Aorta (tissue), 5 donors: ENCODE data around the gene BCL2L13. TPM values are rescaled to one million over a fixed set of nuclear protein-coding genes. Genes with fewer than 3 reads are reported as not detected.

Source experiments
- ATAC-seq: fragments of 200-7000 bp; cut with Tn5 transposase; one replicate; pipeline ENCODE4 v1.9.1; 2022; ENCODE audit warnings: moderate library complexity; ENCODE audit not compliant: low FRiP score
- DNase-seq, 2 donors: peaks; one replicate each; pipeline ENCODE4 v3.0.0-alpha.2; 2020
- H3K27ac ChIP-seq, 2 donors: one replicate each; pipeline ENCODE4 v1.5.1; 2013; ENCODE audit warnings: low read length in 2 of 2, mild to moderate bottlenecking in 2 of 2, moderate library complexity in 2 of 2, control low read depth in 1 of 2, inconsistent platforms in 1 of 2, low read depth in 1 of 2
- H3K27me3 ChIP-seq, 2 donors: one replicate each; pipeline ENCODE4 v1.6.1; 2013; ENCODE audit warnings: control low read depth in 1 of 2, low read length in 1 of 2, mild to moderate bottlenecking in 1 of 2, moderate library complexity in 1 of 2; ENCODE audit not compliant: insufficient read depth in 2 of 2, control insufficient read depth in 1 of 2
- H3K36me3 ChIP-seq, 2 donors: one replicate each; pipeline ENCODE4 v1.6.1; 2013; ENCODE audit warnings: control low read depth in 1 of 2, low read length in 1 of 2, mild to moderate bottlenecking in 1 of 2; ENCODE audit not compliant: insufficient read depth in 2 of 2, control insufficient read depth in 1 of 2
- H3K4me1 ChIP-seq, 2 donors: one replicate each; pipeline ENCODE4 v1.6.1; 2013; ENCODE audit warnings: low read length in 2 of 2, control low read depth in 1 of 2, mild to moderate bottlenecking in 1 of 2, moderate library complexity in 1 of 2; ENCODE audit not compliant: insufficient read depth in 2 of 2, control insufficient read depth in 1 of 2
- H3K4me3 ChIP-seq, 2 donors: one replicate each; pipeline ENCODE4 v1.5.1; 2013; ENCODE audit warnings: low read length in 2 of 2, control low read depth in 1 of 2, mild to moderate bottlenecking in 1 of 2
- H3K9me3 ChIP-seq: one replicate; pipeline ENCODE4 v1.6.1; 2013; ENCODE audit warnings: mild to moderate bottlenecking, low read length; ENCODE audit not compliant: control insufficient read depth
- WGBS, 2 donors: extraction: QIAGEN DNeasy Blood & Tissue Kit; methylation state at CpG; one replicate each; pipeline ENCODE4 v1.1.7; 2013; 5-methylcytosine and 5-hydroxymethylcytosine counted together
- intact Hi-C, 2 donors: fragments of 100-400 bp; cut with DNase I; formaldehyde crosslinking; loops; one replicate each; pipeline versions ENCODE4 v1.14.2 to v1.15.0; 2022
- microRNA-seq, 2 donors: library from miRNA; unstranded; fragments of <30 nt; microRNA quantifications; one replicate each; pipeline ENCODE4 v1.2.0, GENCODE V29; 2020
- polyA plus RNA-seq, 2 donors: library from polyadenylated mRNA; stranded (reverse); fragments of 200-250 nt; gene quantifications; one replicate each; pipeline ENCODE4 v1.2.3, GENCODE V29; 2013
- total RNA-seq, 2 donors: library from RNA; stranded (reverse); fragmentation: NEBNext Ultra II Directional; extraction: Animal tissue kit (Norgen Biotek cat#: 25700); gene quantifications; one replicate each; pipeline ENCODE4 v1.2.1, GENCODE V29; 2021
- donor health status: healthy with polysubstance abuse.
- donor health status: Bipolar disorder and iron deficiency.
- donor health status: DM: no; HTN: no; CAD: no.
- donor health status: DM: no; HTN: no; CAD: no.
- donor health status: DM: yes; HTN: yes; CAD: no.

BCL2L13 gene
- total and polyA plus RNA-seq, 4 donors: 22.8 to 39.9 (median 28.0) TPM

- intact Hi-C loops: no loop called here
- Histone ChIP-seq H3K9me3 (no peaks in the 10 kb centered on the region), H3K36me3 (no peaks in the 10 kb centered on the region), H3K27ac (no peak overlapping the region), H3K4me1 (no peaks in the 10 kb centered on the region), H3K4me3 (no peak overlapping the region), H3K27me3 (no peaks in the 10 kb centered on the region)
- DNase-seq (no peak), ATAC-seq (no peak)
- WGBS, 2 donors: 85 to 87% methylated on average over 26 to 27 of the region's 27 CpGs
Observed at GRCh38 chr22:17779286-17780115, 140.9 kb downstream of the BCL2L13 start.

GRCh38 chr22:17780116-17780740 lies 141.7 kb downstream of the BCL2L13 start:
- DNase-seq: no peak
- no peaks in the 10 kb centered on the region for H3K36me3 ChIP-seq
- intact Hi-C loops: no loop called here
- no peaks in the 10 kb centered on the region for H3K4me1 ChIP-seq
- no peaks in the 10 kb centered on the region for H3K27me3 ChIP-seq
- 85% methylated on average over 19 of the region's 19 CpGs for WGBS, 2 donors
- no peaks in the 10 kb centered on the region for H3K9me3 ChIP-seq
- H3K27ac ChIP-seq: no peak overlapping the region
- no peak overlapping the region for H3K4me3 ChIP-seq
- ATAC-seq: no peak

Small RNA genes lying within 50 kb of the gene (microRNA-seq; reads per million reads assigned to microRNA genes)
- 0 reads per million in 2 donors for gene MIR3198-1

Other genes starting within 250 kb of the BCL2L13 start
- gene SLC25A18, start 75.3 kb upstream of the BCL2L13 start, total RNA-seq: under 1 TPM; 0.33 to 0.52 TPM
- under 1 TPM in 1 of 2 donors, not detected in 1; 0.18 TPM for gene SLC25A18, start 75.3 kb upstream of the BCL2L13 start, polyA plus RNA-seq
- gene ATP6V1E1, start 10.0 kb upstream of the BCL2L13 start, total RNA-seq: 100 to 1,000 TPM in 1 of 2 donors, 10 to 100 TPM in 1; 93.0 to 116 TPM
- gene ATP6V1E1, start 10.0 kb upstream of the BCL2L13 start, polyA plus RNA-seq: 100 to 1,000 TPM; 137 to 163 TPM
- gene BID, start 135.7 kb downstream of the BCL2L13 start, total RNA-seq: 10 to 100 TPM; 11.5 to 12.7 TPM
- 1 to 10 TPM; 8.1 to 8.4 TPM for gene BID, start 135.7 kb downstream of the BCL2L13 start, polyA plus RNA-seq